ENCODE measurements around the gene C10orf71.

Gene C10orf71

DNA sequence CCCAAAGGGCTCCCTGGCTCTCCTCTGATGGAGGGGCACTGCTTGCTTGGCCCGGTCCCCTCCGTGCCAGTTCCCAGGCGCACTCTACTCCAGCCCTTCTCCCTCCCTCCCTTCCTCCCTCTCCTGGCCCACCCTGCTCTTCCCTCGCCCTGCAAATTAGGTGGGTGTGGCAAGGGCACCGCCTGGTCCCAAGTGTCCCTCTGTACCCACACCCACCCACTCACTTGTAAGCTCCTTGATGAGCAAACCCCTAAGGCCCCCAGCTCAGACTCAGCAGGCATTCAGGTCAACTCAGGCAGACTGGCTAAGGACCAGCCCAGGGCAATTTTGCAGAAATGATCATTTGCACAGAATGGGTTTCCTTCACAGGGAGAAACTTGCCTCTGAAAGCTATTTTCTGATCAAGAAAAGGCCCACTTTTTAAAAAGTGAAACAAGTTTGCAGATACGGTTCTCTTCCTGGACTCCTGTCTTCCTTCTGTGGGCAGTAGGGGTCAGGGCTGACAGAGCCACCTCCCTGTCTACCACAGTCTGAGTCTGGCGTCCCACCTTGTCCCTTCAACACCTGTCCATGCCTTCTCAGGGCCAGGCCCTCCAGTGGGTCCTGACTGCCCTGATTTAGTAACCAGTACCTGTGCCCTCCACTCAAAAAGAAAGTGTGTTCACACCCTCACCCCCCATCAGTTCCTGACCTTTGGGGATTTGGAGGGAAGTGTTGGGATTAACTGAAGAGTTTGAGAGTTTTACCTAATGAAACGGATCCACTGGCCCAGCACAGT is 28.3 kb downstream of the C10orf71 start:
- Mint-ChIP-seq H3K9me3 (no peaks in the 10 kb centered on the region), H3K27ac (no peak overlapping the region), H3K27me3 (no peaks in the 10 kb centered on the region), H3K4me1 (no peaks in the 10 kb centered on the region), H3K4me3 (no peak overlapping the region)
- no peak for DNase-seq
- ATAC-seq, result peak; percentile 19

DNA sequence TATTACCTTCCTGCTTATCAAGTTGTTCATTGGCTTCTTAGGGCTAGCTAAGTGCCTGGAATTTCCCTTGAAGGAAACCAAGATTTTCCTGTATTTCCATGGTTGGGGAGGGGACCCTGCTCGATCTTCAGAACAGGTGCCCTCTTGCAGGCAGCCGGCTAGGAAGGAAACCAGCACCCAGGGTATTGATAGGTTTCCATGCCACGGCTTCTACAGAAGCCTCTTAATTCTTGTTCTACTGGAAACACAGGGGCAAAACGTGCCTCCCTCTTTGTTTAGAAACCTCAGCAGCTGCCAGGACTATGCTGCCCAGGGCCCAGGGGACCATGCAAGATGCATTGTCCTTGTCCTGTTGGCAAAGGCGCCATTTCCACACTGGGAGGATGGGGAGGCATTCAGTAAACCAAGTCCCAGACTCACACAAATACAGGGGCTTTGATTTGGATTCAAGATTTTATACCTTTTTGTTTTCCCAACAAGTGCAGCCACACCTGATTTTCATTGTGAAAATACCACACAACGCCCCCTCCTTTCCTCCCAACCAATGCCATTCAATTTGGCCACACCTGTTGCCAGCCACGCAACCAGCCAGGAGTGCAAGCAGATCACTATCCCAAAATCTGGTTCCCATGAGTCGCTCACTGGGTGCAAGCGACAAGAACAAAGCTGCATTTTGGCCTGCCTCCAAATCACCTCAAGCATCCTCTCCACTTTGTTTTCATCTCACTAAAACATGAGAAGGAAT is 29.6 kb downstream of the C10orf71 start:
- H3K4me1 Mint-ChIP-seq, result no peaks in the 10 kb centered on the region
- ATAC-seq (no peak), DNase-seq (no peak)
- H3K27me3 Mint-ChIP-seq, result no peaks in the 10 kb centered on the region
- H3K4me3 Mint-ChIP-seq, result no peak overlapping the region
- H3K27ac Mint-ChIP-seq, result no peak overlapping the region
- H3K9me3 Mint-ChIP-seq, result peaks cover 0 to 1% of the 10 kb centered on the region in 2 donors

GRCh38 chr10:49329146-49329505 is 30.2 kb downstream of the C10orf71 start:
- H3K27ac Mint-ChIP-seq, result no peak overlapping the region
- no peaks in the 10 kb centered on the region for H3K27me3 Mint-ChIP-seq
- no peak for ATAC-seq
- H3K9me3 Mint-ChIP-seq, result peaks cover 0 to 7% of the 10 kb centered on the region in 2 donors
- H3K4me3 Mint-ChIP-seq, result no peak overlapping the region
- no peak for DNase-seq
- no peaks in the 10 kb centered on the region for H3K4me1 Mint-ChIP-seq

DNA sequence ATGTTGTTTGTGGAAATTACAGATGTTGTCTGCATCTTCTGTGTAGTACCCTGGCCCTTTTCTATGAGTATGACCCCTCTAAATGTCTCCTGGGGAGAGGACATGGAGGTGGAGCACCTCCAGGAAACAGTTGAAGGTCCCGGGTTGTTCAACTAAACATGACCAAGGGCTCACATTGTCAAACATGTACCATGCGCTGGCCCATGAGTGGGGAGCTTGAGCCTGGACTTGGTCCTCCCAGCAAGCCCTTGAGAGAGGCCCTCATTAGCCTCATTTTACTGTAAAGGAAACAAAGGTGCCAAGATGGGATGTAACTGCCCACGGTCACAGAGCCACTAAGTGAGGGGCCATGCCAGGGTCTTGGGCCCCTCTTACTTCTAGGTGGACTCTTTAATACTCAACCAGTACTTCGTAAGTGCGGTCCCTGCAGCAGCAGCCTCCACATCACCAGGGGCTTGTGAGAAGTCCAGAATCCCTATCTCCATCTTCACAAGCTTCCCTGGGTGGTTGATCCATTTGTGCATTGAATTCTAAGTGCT is 31.2 kb downstream of the C10orf71 start:
- H3K4me3 Mint-ChIP-seq, result no peak overlapping the region
- DNase-seq (no peak), ATAC-seq (no peak)
- peaks cover 7 to 17% of the 10 kb centered on the region in 2 donors for H3K9me3 Mint-ChIP-seq
- peaks cover 4% of the 10 kb centered on the region for H3K4me1 Mint-ChIP-seq
- no peak overlapping the region for H3K27ac Mint-ChIP-seq
- no peaks in the 10 kb centered on the region for H3K27me3 Mint-ChIP-seq

- ATAC-seq (no peak), DNase-seq (no peak)
- H3K27me3 Mint-ChIP-seq, result no peaks in the 10 kb centered on the region
- peaks cover 10% of the 10 kb centered on the region for H3K4me1 Mint-ChIP-seq
- H3K9me3 Mint-ChIP-seq, result peaks cover 17 to 30% of the 10 kb centered on the region in 2 donors
- no peak overlapping the region for H3K4me3 Mint-ChIP-seq
- H3K27ac Mint-ChIP-seq, result no peak overlapping the region
These were observed 32.5 kb downstream of the C10orf71 start for GRCh38 chr10:49331431-49331830.

DNA sequence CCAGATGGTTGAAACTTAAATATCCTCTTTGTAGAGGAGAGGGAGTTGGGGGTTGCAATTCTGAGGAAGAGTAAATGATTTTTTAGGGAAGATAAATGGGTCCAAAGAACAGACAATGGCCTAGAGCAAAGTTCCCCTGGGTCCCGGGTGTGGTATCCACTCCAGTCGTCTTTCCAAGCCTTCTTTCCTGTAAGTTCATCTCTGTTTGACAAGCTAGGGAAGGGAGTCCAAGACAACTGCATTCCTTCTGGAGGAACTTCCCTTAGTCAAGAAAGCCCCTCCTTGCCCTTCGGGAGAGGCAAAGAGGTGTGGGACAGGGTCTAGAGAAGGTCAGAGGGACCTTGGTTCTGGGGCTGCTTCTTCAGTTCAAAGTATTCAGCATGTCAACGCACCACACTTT is 33.4 kb downstream of the C10orf71 start:
- peaks cover 10% of the 10 kb centered on the region for H3K4me1 Mint-ChIP-seq
- H3K27me3 Mint-ChIP-seq, result no peaks in the 10 kb centered on the region
- no peak for ATAC-seq
- H3K27ac Mint-ChIP-seq, result no peak overlapping the region
- no peak for DNase-seq
- H3K9me3 Mint-ChIP-seq, result peaks cover 17 to 33% of the 10 kb centered on the region in 2 donors
- H3K4me3 Mint-ChIP-seq, result no peak overlapping the region

GRCh38 chr10:49332768-49333167 is 33.8 kb downstream of the C10orf71 start:
- DNase-seq, result no peak
- Mint-ChIP-seq H3K4me3 (no peak overlapping the region), H3K9me3 (peaks cover 17 to 33% of the 10 kb centered on the region in 2 donors)

GRCh38 chr10:49333192-49333591 is 34.2 kb downstream of the C10orf71 start:
- DNase-seq, result no peak
- H3K4me3 Mint-ChIP-seq, result no peak overlapping the region
- peaks cover 10% of the 10 kb centered on the region for H3K4me1 Mint-ChIP-seq
- H3K9me3 Mint-ChIP-seq, result peaks cover 17 to 33% of the 10 kb centered on the region in 2 donors
- H3K27ac Mint-ChIP-seq, result no peak overlapping the region
- no peaks in the 10 kb centered on the region for H3K27me3 Mint-ChIP-seq
- no peak for ATAC-seq

More at GRCh38 chr10:49332768-49333167, 33.8 kb downstream of the C10orf71 start:
- no peak for ATAC-seq
- H3K27ac Mint-ChIP-seq, result no peak overlapping the region
- peaks cover 10% of the 10 kb centered on the region for H3K4me1 Mint-ChIP-seq
- H3K27me3 Mint-ChIP-seq, result no peaks in the 10 kb centered on the region

DNA sequence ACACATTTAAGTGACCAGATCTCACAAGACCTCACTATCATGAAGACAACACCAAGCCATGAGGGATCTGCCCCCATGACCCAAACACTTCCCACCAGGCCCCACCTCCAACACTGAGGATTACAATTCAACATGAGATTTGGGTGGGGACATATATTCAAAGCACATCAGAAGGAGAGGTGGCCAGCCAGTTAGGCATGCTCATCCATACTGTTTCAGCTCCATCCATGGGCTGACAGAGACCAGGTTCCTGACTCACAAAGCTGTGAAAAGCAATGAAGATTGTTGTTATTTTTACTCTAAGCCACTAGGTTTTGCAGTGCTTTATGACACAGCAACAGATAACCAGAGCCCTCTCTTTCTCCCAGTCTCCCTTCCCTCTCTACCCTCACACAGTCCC is 36.0 kb downstream of the C10orf71 start:
- Mint-ChIP-seq H3K4me3 (no peak overlapping the region), H3K4me1 (peaks cover 10% of the 10 kb centered on the region), H3K27ac (peak overlapping the region in 1 of 2 donors; percentile 2), H3K9me3 (peaks cover 17 to 33% of the 10 kb centered on the region in 2 donors), H3K27me3 (no peaks in the 10 kb centered on the region)
- DNase-seq (no peak), ATAC-seq (no peak)

GRCh38 chr10:49335364-49335972 is 36.5 kb downstream of the C10orf71 start:
- H3K9me3 Mint-ChIP-seq, result peaks cover 17 to 33% of the 10 kb centered on the region in 2 donors
- H3K4me3 Mint-ChIP-seq, result no peak overlapping the region
- H3K27ac Mint-ChIP-seq, result peak overlapping the region; percentile 2 to 63
- H3K4me1 Mint-ChIP-seq, result peaks cover 10% of the 10 kb centered on the region
- ATAC-seq (peak; percentile 64), DNase-seq (no peak)
- H3K27me3 Mint-ChIP-seq, result no peaks in the 10 kb centered on the region

GRCh38 chr10:49338604-49339003 is 39.6 kb downstream of the C10orf71 start:
- peaks cover 17 to 32% of the 10 kb centered on the region in 2 donors for H3K9me3 Mint-ChIP-seq
- no peak overlapping the region for H3K4me3 Mint-ChIP-seq
- no peak for ATAC-seq
- no peak overlapping the region for H3K27ac Mint-ChIP-seq
- H3K4me1 Mint-ChIP-seq, result peaks cover 10% of the 10 kb centered on the region
- DNase-seq, result no peak
- H3K27me3 Mint-ChIP-seq, result peaks cover 9% of the 10 kb centered on the region

DNA sequence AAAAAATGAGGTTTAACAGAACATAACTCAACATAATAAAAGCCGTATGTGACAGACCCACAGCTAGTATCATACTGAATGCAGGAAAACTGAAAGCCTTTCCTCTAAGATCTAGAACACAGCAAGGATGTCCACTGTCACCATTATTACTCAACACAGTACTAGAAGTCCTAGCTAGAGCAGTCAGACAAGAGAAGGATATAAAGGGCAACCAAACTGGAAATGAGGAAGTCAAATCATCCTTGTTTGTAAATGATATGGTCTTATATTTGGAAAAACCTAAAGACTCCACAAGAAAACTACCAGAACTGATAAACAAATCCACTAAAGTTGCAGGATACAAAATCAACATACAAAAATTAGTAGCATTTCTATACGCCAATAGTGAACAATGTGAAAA is 45.9 kb downstream of the C10orf71 start:
- DNase-seq (no peak), ATAC-seq (no peak)
- no peaks in the 10 kb centered on the region for H3K4me1 Mint-ChIP-seq
- H3K4me3 Mint-ChIP-seq, result no peak overlapping the region
- peaks cover 9% of the 10 kb centered on the region for H3K27me3 Mint-ChIP-seq
- no peak overlapping the region for H3K27ac Mint-ChIP-seq
- peaks cover 0 to 9% of the 10 kb centered on the region in 2 donors for H3K9me3 Mint-ChIP-seq

GRCh38 chr10:49347342-49347741 is 48.4 kb downstream of the C10orf71 start:
- no peak overlapping the region for H3K27ac Mint-ChIP-seq
- H3K9me3 Mint-ChIP-seq, result peaks cover 6 to 19% of the 10 kb centered on the region in 2 donors

DNA sequence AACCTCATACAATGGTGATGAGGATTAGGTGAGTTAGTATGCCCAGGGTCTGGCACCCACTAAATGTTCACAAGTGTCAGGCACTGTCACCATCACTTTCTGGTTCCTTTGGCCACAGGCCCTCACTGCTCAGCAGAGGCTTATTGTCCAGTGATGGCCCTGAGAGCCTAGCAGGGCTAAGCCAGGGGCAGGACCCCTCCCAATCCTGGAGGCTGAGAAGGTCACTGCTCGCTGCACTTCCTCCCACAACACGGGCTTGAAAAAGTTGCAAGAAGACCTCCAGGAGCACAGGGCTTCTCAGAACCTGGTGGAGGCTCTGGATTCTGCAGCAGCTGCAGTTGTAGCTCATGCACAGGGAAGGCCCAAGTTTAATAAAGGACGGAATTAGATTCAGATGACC is 48.9 kb downstream of the C10orf71 start:
- Mint-ChIP-seq H3K9me3 (peaks cover 6 to 19% of the 10 kb centered on the region in 2 donors), H3K27ac (no peak overlapping the region), H3K27me3 (peaks cover under 1% of the 10 kb centered on the region), H3K4me3 (no peak overlapping the region), H3K4me1 (no peaks in the 10 kb centered on the region)
- ATAC-seq (no peak), DNase-seq (no peak)

More at GRCh38 chr10:49347342-49347741, 48.4 kb downstream of the C10orf71 start:
- H3K4me3 Mint-ChIP-seq, result no peak overlapping the region
- DNase-seq, result no peak
- H3K4me1 Mint-ChIP-seq, result no peaks in the 10 kb centered on the region
- ATAC-seq, result no peak
- H3K27me3 Mint-ChIP-seq, result peaks cover 5% of the 10 kb centered on the region

DNA sequence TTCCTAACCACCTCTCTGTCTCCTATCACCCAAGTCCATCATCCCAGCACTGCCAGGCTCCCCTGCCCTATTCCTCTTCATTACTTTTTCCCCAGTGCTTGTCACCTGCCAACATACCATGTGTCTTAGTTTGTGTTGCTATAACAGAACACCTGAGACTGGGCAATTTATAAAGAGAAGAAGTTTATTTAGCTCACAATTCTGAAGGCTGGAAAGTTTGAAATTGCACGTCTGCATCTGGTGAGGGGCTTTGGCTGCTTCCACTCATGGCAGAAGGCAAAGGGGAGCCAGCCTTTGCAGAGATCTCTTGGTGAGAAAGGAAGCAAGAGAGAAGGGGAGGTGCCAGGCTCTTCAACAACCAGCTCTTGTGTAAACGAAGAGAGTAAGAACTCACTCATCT is 49.6 kb downstream of the C10orf71 start:
- H3K9me3 Mint-ChIP-seq, result peaks cover 6 to 19% of the 10 kb centered on the region in 2 donors
- no peak overlapping the region for H3K4me3 Mint-ChIP-seq
- H3K27me3 Mint-ChIP-seq, result no peaks in the 10 kb centered on the region
- peak overlapping the region in 1 of 2 donors; percentile 49 for H3K27ac Mint-ChIP-seq
- no peak for DNase-seq
- no peak for ATAC-seq
- H3K4me1 Mint-ChIP-seq, result no peaks in the 10 kb centered on the region
